Measurements from ENCODE around the gene LMX1B.

Gene LMX1B

GRCh38 chr9:126609711-126610388 is 3.9 kb upstream of the LMX1B start:
- no peak for TF ChIP-seq ZNF565 (CRISPR knock-in tag; conservative IDR thresholded peaks at IDR 0.05; ENCODE audit: low read depth)
- TF ChIP-seq ARNTL (CRISPR knock-in tag; IDR thresholded peaks at IDR 0.05; ENCODE audit: borderline replicate concordance, low read depth): no peak
- no peak for TF ChIP-seq POU6F1 (CRISPR knock-in tag; IDR thresholded peaks at IDR 0.05; ENCODE audit: borderline replicate concordance, low read depth)
- no peak for TF ChIP-seq ZNF70 (CRISPR knock-in tag; IDR thresholded peaks at IDR 0.05)
- TF ChIP-seq ZFP30 (CRISPR knock-in tag; IDR thresholded peaks at IDR 0.05): no peak
- TF ChIP-seq OSR1 (CRISPR knock-in tag; IDR thresholded peaks at IDR 0.05): no peak
- TF ChIP-seq ESRRG (CRISPR knock-in tag; IDR thresholded peaks at IDR 0.05): no peak
- TF ChIP-seq, protein P1, sequence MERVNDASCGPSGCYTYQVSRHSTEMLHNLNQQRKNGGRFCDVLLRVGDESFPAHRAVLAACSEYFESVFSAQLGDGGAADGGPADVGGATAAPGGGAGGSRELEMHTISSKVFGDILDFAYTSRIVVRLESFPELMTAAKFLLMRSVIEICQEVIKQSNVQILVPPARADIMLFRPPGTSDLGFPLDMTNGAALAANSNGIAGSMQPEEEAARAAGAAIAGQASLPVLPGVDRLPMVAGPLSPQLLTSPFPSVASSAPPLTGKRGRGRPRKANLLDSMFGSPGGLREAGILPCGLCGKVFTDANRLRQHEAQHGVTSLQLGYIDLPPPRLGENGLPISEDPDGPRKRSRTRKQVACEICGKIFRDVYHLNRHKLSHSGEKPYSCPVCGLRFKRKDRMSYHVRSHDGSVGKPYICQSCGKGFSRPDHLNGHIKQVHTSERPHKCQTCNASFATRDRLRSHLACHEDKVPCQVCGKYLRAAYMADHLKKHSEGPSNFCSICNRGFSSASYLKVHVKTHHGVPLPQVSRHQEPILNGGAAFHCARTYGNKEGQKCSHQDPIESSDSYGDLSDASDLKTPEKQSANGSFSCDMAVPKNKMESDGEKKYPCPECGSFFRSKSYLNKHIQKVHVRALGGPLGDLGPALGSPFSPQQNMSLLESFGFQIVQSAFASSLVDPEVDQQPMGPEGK (CRISPR knock-in tag; IDR thresholded peaks at IDR 0.05; ENCODE audit: borderline replicate concordance): no peak
- TF ChIP-seq, protein P2, sequence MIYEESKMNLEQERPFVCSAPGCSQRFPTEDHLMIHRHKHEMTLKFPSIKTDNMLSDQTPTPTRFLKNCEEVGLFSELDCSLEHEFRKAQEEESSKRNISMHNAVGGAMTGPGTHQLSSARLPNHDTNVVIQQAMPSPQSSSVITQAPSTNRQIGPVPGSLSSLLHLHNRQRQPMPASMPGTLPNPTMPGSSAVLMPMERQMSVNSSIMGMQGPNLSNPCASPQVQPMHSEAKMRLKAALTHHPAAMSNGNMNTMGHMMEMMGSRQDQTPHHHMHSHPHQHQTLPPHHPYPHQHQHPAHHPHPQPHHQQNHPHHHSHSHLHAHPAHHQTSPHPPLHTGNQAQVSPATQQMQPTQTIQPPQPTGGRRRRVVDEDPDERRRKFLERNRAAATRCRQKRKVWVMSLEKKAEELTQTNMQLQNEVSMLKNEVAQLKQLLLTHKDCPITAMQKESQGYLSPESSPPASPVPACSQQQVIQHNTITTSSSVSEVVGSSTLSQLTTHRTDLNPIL (CRISPR knock-in tag; IDR thresholded peaks at IDR 0.05; ENCODE audit: low read depth): no peak
- TF ChIP-seq SNAI2 (CRISPR knock-in tag; IDR thresholded peaks at IDR 0.05): no peak
- TF ChIP-seq TCF4 (CRISPR knock-in tag; IDR thresholded peaks at IDR 0.05; ENCODE audit: borderline replicate concordance): no peak
- TF ChIP-seq, protein P3, sequence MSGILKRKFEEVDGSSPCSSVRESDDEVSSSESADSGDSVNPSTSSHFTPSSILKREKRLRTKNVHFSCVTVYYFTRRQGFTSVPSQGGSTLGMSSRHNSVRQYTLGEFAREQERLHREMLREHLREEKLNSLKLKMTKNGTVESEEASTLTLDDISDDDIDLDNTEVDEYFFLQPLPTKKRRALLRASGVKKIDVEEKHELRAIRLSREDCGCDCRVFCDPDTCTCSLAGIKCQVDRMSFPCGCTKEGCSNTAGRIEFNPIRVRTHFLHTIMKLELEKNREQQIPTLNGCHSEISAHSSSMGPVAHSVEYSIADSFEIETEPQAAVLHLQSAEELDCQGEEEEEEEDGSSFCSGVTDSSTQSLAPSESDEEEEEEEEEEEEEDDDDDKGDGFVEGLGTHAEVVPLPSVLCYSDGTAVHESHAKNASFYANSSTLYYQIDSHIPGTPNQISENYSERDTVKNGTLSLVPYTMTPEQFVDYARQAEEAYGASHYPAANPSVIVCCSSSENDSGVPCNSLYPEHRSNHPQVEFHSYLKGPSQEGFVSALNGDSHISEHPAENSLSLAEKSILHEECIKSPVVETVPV (CRISPR knock-in tag; IDR thresholded peaks at IDR 0.05): no peak
- TF ChIP-seq GLIS3 (CRISPR knock-in tag; IDR thresholded peaks at IDR 0.05): no peak
- TF ChIP-seq PPARA (CRISPR knock-in tag; IDR thresholded peaks at IDR 0.05; ENCODE audit: borderline replicate concordance): no peak
- TF ChIP-seq BACH2 (CRISPR knock-in tag; IDR thresholded peaks at IDR 0.05; ENCODE audit: borderline replicate concordance): no peak
- no peak for TF ChIP-seq ZC3H10 (CRISPR knock-in tag; IDR thresholded peaks at IDR 0.05)
- no peak for ATAC-seq

DNA sequence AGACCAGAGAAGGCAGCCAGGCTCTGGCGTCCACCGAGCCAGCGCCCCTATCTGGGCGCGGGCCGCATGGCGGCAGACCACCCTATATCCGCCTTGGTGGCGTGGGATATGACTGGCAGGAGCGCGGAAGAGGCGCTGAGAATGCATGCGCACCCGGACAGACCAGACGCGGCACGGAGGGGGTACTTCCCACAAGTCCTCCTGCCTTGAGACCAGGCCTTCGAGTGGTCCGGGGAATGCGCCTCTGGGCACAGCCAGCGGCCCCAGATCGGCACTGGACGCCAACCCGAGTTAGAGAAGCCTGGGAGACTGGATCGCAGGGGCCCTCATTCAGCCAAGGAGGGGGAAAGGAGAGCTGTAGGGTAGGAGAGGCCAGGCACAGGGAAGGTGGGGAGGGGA is 2.5 kb upstream of the LMX1B start:
- no peak; the same call in 2 of the 3 replicates for ATAC-seq
- TF ChIP-seq SNAI2 (CRISPR knock-in tag; IDR thresholded peaks at IDR 0.05): no peak
- no peak for TF ChIP-seq ZNF565 (CRISPR knock-in tag; conservative IDR thresholded peaks at IDR 0.05; ENCODE audit: low read depth)
- TF ChIP-seq POU6F1 (CRISPR knock-in tag; IDR thresholded peaks at IDR 0.05; ENCODE audit: borderline replicate concordance, low read depth): no peak

- no peak for TF ChIP-seq RARB (CRISPR knock-in tag; IDR thresholded peaks at IDR 0.05)
- no peak for TF ChIP-seq GLIS3 (CRISPR knock-in tag; IDR thresholded peaks at IDR 0.05)
- TF ChIP-seq ZNF565 (CRISPR knock-in tag; conservative IDR thresholded peaks at IDR 0.05; ENCODE audit: low read depth): no peak
- no peak for TF ChIP-seq ZFP3 (CRISPR knock-in tag; IDR thresholded peaks at IDR 0.05)
- TF ChIP-seq, protein P1 (CRISPR knock-in tag; IDR thresholded peaks at IDR 0.05; ENCODE audit: borderline replicate concordance): no peak
- no peak for TF ChIP-seq BACH2 (CRISPR knock-in tag; IDR thresholded peaks at IDR 0.05; ENCODE audit: borderline replicate concordance)
- peak; percentile 95 for ATAC-seq
Measured at GRCh38 chr9:126611592-126612325, 2.0 kb upstream of the LMX1B start.

All from SK-N-SH treated with all-trans-retinoic acid at 6 μM for 48 hours (cell line).